GM21360 (cell line): ENCODE measurements around the gene CPED1.
"Not testable (repeated sequence)": the region's sequence is repeated elsewhere in the genome, so short reads cannot be mapped to it uniquely, and the experiment has no call there.

Experiments used
- ATAC-seq: cut with Tn5 transposase; IDR thresholded peaks from one replicate; pipeline ENCODE4 v1.9.1; 2021; ENCODE audit warnings: mild to moderate bottlenecking, moderate library complexity; ENCODE audit not compliant: unreplicated experiment

Gene CPED1

DNA sequence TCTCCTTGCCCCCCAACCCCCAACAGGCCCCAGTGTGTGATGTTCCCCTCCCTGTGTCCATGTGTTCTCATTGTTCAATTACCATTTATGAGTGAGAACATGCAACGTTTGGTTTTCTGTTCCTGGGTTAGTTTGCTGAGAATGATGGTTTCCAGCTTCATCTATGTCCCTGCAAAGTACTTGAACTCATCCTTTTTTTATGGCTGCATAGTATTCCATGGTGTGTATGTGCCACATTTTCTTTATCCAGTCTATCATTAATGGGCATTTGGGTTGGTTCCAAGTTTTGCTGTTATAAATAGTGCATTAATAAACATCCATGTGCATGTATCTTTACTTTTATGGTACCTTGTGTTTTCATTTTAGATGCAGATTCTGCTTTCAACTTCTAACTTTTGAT is 136.9 kb downstream of the CPED1 start:
- not testable (repeated sequence) for ATAC-seq

DNA sequence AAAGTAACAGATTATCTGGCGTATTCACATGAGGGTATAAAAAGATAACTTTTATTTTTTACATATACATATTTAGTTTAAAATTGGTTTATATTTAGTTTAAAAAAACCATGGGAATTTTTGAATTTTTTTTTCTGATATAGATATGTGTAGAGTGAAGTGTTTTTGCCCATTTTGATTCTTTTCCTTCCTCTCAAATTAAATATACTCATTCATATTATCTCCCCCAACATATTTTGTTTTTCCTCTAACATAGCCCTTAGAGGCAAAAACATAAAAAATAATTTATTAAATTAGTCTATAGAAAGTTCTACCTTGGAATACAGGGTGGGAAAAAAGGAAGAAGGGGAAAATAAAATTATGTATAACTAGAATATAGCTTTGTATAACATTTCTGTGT is 137.7 kb downstream of the CPED1 start:
- no peak for ATAC-seq

DNA sequence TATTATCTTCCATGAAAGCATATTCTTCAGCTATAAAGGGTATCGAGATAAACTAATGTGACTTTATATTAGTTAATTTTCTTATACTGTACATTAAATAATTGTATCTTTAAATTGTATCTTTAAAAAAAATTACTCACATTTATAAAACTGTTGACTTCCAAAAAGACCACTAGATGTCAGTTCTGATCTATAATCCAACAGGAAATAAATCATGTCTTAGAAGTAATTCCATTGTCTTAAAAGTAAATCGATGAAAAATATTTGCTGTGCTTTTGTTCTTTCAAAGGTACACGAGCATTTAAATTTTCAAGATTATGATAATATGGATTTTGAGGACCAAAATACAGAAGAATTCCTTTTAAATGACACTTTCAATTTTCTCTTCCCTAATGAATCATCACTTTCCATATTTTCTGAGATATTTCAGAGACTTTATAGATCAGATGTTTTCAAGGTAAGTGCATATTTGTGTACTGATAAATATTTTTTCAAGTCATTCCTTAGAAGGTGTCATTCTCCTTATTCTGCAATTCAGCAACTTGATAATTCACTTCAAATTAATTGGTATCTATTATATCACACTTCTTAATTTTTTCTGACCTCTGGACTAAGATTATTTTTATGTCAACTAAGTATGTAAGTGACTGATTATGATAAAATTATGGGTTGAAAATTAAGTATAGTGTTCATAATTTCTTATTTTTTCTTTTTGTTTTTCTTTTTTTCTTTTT is 138.5 kb downstream of the CPED1 start:
- no peak for ATAC-seq

DNA sequence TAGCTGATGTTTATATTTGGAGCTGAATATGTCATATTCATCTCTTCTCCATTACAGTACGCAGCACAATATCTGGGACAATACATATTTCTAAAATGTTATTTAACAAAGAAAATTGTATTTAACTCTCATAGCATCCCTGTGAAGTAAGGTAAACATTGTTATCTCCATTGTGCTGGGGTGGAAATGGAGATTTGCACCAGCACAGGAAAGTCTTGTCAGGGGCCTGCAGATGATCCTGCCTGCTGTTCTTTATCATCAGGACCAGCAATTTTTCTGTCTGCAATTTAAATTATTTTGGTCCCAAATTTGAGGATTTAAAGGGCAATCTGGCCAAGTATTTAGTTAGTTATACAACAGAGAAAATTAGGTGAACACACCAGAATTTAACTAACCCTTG is 144.4 kb downstream of the CPED1 start:
- no peak for ATAC-seq

DNA sequence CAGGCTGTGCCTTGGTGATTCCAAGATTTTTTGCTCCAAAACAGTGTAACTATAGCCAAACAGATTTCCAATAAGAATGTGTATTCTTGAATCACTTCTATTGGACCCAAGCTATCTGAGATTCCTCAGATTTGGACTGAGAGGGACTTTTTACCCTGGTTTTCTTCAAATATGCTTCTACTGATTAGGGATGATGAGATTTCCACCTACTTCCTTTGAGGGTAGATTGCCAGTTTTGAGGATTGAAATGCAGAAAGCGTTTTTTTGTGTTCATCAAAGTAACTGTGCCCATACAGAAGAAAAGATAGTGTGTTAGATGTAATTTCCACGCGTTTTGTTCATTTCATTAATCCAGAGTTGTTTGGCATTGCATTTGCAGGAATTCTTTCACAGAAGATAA is 144.9 kb downstream of the CPED1 start:
- no peak for ATAC-seq

DNA sequence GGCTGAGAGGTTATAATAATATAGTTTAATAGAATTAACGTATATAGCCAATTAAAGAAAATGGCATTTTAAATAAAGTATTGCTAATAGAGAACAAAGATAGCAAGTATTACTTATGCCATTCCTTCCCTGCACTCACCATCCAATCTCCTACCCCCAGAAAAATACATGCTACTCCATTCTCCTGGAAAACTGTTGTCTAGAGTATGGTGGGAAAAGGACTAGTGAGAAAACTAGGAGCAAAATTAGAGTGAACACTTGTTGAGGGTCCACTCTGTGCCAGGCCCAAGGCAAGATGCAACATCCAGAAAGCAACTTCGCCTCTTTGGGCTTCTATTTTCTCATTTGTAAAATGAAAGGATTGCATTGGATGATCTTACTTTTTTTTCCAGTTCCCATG is 149.1 kb downstream of the CPED1 start:
- ATAC-seq: no peak

DNA sequence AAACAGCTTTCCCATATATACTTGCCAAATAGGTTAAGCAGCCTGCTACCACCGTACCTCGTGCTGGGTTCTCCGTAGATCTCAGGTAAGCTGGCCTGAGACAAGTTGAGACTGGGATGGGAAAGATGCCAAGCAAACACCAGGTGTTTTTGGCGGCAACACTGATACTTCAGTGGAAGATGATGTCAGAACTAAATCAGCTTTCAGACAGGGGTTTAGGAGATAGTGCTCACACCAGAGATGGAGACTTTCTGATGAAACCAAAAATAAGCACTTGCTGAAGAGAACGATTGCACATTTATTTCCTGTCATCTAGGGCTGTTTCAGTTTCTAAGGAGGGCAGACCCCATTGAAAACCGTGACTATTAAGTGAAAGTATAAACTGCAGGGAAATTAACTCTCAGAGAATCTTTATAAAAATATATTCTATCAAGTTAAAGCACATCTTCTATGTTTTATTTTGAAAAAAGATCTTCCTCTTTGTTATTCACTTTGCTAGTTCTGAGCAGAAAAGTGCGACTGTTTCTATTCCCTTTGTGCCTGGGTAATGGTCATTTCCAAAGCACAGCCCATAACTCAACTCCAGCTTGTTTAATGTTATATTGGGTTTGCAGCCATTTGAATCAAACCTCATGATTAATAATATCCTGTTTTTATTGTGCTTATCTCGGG is 149.9 kb downstream of the CPED1 start:
- peak; percentile 98 for ATAC-seq

DNA sequence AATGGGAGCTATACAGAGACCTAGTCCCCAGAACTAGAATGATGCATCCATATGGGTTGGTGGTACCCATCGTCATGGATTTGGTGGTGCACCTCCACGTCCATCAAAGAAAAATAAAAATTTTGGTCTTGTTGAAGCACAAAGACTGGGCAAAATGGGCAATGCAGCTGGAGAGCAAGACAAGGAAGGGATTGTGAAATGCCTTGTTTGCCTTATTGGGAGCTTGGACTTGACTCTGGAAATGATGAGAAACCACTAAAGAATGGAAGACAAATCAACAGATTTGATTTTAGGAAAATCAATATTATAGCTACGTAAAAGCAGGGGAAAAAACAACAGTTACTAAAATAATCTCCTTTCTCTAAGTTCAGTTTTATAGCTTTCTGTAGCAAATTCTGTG is 150.9 kb downstream of the CPED1 start:
- ATAC-seq: no peak

DNA sequence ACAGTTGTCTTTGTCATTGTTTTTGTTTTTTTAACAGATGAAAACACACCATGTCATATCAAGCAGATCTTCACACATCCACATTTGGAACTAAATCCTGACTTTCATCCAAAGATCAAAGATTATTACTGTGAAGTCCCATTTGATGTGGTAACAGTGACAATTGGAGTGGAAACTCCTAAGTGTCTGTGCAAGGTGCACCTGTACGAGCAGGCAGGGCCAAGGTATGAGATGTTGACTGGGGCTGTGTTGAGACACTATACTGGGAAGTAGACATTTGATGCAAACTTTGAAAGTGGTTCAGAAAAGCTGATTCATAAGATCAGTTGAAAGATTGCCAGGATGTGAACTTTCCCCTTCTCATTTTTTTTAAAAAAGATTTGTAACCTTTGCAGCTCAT is 152.3 kb downstream of the CPED1 start:
- no peak for ATAC-seq

DNA sequence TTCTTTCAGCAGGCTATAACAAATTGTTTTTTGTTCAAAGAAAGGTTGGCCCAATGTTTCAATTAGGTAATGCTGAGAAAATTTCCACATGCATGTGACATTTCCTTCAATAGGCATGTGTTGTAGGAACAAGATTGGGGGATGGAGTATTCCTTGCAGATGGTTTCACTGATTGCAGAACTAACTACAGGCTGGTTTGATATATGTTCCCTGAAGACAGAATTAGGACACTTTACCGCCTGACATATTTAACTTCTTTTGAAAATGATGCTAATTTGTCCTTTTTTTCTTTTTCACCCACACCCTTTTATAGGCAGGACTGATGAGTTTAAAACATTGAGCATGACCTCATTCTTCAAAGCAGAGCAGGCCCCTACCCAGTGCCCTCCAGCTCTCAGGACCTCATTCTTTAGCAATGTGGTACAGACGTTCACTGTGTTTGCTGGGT is 163.3 kb downstream of the CPED1 start:
- ATAC-seq: no peak

DNA sequence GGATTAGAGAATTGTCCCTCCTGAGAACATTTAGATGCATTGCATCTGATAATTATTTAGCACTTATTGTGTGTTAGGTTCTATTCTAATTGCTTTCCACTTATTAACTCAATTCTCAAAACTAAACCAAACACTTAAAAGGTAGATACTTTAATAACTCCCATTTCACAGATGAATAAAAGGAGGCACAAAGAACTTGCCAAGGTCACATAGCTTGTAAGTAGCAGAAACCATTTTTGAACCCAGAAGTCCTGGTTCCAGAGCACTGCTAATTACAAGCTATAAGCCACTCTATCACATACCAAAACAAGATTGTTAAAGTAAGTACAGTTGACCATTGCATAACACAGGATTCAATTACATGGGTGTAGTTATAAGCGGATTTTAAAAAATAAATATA is 164.9 kb downstream of the CPED1 start:
- ATAC-seq: no peak

DNA sequence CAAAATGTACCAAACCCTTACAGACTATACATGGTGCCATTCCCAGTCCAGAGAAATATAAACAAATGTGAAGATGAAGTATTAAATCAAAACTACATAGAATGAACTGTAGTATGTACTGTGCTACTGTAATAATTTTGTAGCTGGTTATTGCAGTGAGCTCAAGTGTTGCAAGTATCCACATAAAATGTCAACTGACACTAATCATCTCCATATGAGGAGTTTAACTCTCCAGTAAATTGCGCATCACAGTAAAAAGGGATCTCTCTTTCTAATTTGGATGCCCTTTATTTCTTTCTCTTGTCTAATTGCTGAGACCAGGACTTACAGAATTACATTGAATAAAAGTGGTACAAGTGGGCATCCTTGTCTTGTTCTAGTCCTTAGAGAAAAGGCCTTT is 165.5 kb downstream of the CPED1 start:
- ATAC-seq: no peak

DNA sequence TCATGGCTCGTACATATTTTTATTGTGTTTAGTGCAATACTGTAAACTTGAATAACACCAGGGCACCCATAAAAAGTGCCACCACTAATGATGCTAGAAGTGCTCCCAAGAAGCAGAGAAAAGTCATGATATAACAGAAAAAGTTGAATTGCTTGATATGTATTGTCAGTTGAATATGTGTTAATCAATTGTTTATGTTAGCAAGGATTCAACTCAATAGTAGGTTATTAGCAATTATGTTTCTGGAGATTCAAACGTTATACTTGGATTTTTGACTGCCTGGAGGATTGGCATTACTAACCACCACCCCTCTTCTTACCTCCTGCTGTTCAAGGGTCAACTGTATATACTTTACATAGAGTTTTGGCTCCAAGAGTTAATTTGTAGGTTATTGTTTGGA is 168.3 kb downstream of the CPED1 start:
- ATAC-seq: no peak

DNA sequence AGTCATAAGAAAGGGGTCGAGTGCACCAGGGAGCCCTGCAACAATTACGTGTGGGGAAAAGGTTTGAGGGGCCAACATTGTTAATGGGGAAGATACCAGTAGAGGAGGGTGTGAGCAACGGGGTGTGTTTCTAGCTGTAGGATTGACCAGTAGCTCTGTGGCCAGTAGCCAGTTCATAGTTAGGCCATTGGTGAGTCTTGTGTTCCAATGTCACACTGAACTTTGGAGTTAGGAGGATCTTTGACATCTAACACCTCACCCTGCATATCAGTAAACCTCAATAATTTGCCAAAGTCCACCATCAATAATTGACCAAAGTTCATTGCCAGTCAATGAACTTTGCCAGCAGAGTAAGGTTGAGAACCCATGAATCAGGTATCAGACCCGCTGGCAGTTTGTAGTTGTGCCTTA is 168.8 kb downstream of the CPED1 start:
- no peak for ATAC-seq

DNA sequence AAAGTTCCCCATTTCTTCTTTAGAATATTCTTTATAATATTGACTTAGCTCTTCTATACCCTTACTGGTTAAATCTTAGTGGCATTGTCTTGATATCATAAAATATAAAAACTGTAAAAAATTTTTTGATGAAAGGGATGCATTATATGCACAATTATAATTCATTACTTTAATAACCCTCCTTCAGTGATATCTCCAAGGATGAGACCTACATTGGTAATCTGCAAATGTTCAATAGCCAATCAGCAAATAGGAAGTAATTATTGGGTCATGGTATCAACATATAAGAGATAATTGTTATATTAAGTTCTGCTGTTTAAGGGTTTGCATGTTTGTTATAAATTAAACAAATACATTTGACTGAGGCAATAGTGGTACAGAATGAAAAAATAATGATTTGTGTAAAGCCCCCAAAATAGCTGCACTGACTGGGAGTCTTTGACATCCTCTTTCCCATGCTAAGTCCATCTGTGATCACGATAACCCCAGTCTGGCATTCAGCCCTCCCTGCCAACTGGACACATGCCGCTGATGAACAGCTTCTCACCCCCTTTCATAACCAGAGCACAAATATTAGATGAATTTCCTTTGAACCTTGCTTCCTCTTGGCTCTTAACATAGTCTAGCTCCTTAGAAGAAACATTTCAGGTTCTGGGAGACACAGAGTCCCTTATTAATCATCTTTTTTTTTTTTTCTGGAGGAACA is 169.5 kb downstream of the CPED1 start:
- no peak for ATAC-seq

DNA sequence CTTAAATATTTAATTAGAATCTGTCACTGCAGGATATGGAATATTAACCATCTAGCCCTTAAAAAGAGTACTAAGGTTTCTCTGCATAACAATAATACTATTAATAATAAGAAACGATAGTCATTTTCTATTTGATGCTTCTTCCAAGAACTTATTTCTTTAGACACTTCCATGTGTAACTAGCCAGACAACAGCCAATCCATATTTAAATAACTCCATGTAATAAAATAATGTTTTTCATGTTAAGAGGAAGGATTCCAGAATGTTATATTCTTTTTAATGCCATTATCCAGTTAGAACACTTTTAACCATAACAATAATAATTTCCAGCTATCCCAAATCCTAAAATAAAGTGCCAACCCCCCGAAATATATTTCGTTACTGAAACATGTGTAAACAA is 170.2 kb downstream of the CPED1 start:
- no peak for ATAC-seq

DNA sequence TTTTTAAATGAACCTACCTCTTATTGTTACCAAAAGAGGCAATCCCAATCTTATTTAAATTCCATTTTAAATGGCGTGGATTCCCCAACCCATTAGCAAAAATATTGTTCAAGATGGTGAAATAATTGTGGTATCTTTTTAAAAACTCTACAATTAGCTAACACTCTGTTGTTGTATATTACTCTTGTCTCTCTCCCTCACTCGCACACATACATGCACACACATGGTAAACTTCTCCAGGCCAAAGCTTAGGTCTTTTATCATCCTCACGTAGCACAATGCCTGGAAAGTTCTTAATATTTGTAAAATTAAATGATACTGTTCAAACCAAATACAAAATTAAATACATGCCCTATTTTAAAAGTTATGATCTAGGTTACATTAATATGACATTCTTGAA is 171.0 kb downstream of the CPED1 start:
- ATAC-seq: no peak

DNA sequence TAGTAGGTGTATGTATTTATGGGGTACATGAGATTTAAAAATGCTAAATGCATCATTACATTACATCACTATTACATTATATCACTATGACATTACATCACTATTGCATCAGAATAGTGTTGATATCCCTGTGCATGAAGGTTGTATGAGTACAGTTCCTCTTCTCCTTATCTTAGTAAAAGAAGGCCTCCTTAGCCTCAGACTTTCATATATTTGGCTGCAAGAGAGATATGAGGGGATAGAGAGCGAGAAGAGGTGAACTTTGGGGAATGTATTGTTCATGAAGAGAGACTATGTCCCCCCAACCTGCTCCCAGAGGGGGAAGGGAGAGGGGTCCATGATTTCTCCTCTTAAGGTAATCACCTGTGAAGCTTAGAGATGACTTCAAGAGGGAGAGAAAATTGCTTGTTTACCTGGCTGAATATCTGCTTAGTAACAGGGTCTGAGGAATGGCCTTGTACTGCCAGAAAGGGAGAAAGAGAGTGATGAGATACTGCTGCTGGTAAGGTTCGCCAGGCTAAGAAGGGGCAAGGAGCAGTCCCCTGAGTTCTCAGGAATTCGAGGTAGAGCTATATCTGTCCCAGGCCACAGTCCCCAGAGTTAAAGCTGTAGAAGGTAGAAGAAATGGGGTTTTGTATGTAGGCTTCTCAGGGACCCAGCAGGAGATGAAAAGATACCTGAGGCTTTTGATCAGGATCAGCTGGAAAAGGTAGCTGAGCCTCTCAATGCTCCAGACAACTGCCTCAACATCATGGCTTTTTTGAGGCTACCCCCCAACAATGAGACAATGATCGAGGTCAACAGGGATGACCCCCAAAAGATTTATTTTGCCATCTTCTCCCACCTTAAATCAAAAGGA is 171.9 kb downstream of the CPED1 start:
- no peak for ATAC-seq

DNA sequence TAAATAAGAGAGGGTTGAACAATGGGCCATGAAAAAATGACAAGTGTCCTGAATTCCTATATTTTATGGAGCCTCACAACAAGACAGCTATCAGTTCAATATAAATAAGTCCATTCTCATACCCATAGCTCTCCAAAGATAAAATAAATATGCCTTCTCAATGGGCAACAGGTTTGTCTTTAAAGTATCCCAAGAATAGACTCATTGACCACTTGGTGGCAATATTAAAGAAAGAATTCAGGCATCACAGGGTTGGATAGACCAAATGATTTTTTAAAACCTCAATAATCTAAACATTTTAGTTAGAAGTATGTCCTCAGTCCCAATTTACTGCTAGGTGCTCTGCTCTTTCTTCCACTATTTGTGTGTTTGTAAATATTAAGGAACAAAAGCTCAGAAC is 175.2 kb downstream of the CPED1 start:
- no peak for ATAC-seq

DNA sequence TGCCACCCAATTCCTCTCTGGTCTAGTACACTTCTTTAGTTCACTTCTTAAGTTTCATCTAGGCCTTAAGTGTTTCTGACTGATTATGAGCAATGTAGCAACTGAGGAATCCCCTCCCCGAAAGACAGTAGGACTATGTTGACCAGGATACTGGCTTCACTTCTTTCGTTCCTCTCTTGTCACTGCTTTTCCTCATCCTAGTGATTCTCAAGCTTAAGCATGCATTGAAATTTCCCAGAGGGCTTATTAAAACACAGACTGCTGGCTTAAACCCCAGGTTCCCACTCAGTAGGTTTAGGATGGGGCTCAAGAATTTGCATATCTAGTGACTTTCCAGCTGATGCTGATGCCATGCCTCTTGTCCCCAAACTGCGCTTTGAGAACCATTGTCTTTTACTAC is 175.7 kb downstream of the CPED1 start:
- ATAC-seq: no peak

DNA sequence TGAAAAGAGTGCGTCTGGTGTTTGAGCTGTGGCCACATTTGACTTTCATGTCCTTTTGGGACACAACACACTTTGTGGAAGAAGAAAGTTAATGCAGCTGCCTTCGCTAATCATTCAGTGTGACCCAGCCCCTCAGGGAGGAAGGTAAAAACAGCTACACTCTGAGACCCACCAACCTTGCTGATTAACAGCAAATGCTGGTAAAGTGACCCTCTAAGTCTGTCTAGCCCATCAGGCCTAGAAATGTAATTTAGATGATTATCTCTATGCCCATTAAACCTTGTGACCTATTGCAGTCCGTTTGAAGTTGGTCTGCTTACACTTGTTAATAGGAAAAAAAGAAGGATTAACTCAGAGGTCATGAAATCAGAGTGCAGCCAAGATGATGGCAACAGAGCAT is 178.4 kb downstream of the CPED1 start:
- ATAC-seq: no peak
